Spinal cord (tissue), 10 donors: ENCODE data around the gene UBL4B. TPM values are rescaled to one million over a fixed set of nuclear protein-coding genes. Genes with fewer than 3 reads are reported as not detected.
"Not testable (repeated sequence)": the region's sequence is repeated elsewhere in the genome, so short reads cannot be mapped to it uniquely, and the experiment has no call there.

Source experiments
- DNase-seq, 6 donors: peaks; one replicate each; pipeline versions ENCODE4 v3.0.0 to v3.0.0-alpha.2; 2013 to 2015; ENCODE audit warnings: low spot score in 6 of 6, low read depth in 4 of 6
- H3K27ac ChIP-seq: one replicate; pipeline ENCODE4 v1.5.1; 2013; ENCODE audit warnings: low read depth, low read length, control low read depth
- H3K27me3 ChIP-seq: one replicate; pipeline ENCODE4 v1.6.1; 2013; ENCODE audit warnings: low read length; ENCODE audit not compliant: control insufficient read depth, insufficient read depth
- H3K36me3 ChIP-seq: one replicate; pipeline ENCODE4 v1.6.1; 2013; ENCODE audit warnings: low read length; ENCODE audit not compliant: control insufficient read depth, insufficient read depth
- H3K4me1 ChIP-seq: one replicate; pipeline ENCODE4 v1.6.1; 2013; ENCODE audit warnings: low read length; ENCODE audit not compliant: control insufficient read depth, insufficient read depth
- H3K4me3 ChIP-seq: one replicate; pipeline ENCODE4 v1.5.1; 2013; ENCODE audit warnings: low read depth, low read length, control low read depth
- H3K9me3 ChIP-seq: one replicate; pipeline ENCODE4 v1.6.1; 2013; ENCODE audit warnings: low read length; ENCODE audit not compliant: control insufficient read depth, insufficient read depth
- WGBS: methylation state at CpG from one replicate; pipeline ENCODE4 v1.1.5; 2013; ENCODE audit warnings: missing lambda C conversion rate; ENCODE audit not compliant: insufficient coverage; 5-methylcytosine and 5-hydroxymethylcytosine counted together
- polyA plus RNA-seq, 2 donors: library from polyadenylated mRNA; unstranded; fragments of 120-200 nt; gene quantifications; one replicate each; pipeline ENCODE4 v1.2.1, GENCODE V29; 2013; ENCODE audit not compliant: insufficient read length in 2 of 2
- total RNA-seq, 2 donors: library from RNA; depleted of rRNA in 1 of 2; stranded (reverse); fragments of 120-200 nt in 1 of 2; fragments of >200 nt in 1 of 2; gene quantifications; one replicate each; pipeline versions ENCODE4 v1.2.3 to v1.2.4, GENCODE V29; 2013 to 2014
- donor health status: healthy.

UBL4B gene
- total and polyA plus RNA-seq, 4 donors = 0.50 TPM; not detected in 3

DNA sequence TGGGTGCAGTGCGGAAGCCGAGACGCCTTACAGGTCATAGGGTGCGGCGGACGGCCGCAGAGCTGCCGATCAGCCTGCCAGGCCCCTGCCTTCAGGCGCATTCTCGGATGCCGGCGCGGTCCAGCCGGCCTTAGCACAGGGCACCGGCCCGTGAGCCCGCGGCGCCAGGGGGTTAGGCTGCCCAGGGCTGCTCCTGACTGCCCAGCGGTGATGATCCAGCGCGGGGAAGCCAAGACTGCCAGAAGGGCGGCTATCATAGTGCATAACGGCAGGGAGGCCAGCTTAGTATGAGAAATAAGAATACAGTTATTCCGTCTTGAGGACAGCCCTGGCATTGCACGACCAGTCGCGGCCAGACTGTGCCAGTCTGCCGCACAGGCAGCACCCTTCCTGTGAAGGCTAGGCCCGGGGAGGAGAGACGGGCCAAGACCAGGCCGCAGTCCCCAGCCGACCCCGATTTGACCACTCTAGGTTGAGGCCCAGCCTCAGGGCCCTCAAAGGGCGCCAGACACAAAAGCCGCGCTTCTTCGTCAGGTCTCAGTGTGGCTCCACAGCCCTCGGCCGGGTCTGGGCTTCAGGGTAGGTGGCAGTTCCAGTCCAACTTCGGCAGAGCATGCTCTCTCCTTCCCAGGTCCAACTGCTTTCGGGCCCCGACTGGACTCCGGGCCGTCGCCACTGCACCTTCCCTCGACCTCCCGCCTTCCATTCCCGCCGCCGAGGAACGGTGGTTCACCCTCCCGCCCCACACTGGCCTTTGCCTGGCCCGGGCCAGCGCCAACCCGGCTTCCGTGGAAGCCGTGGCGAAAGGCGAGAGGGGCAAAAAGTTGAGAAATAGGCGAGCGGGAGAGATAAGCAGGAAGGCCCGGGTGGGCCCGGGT, 42.6 kb upstream of the UBL4B start:
- peaks cover 34% of the 10 kb centered on the region for H3K4me1 ChIP-seq
- peaks cover 4% of the 10 kb centered on the region for H3K36me3 ChIP-seq
- no peak overlapping the region for H3K27ac ChIP-seq
- H3K9me3 ChIP-seq = no peaks in the 10 kb centered on the region
- peak in 2 of 6 donors; percentile 19 to 43 for DNase-seq
- peaks cover 85% of the 10 kb centered on the region for H3K27me3 ChIP-seq
- 4% methylated on average over 64 of the region's 64 CpGs for WGBS
- no peak overlapping the region for H3K4me3 ChIP-seq

DNA sequence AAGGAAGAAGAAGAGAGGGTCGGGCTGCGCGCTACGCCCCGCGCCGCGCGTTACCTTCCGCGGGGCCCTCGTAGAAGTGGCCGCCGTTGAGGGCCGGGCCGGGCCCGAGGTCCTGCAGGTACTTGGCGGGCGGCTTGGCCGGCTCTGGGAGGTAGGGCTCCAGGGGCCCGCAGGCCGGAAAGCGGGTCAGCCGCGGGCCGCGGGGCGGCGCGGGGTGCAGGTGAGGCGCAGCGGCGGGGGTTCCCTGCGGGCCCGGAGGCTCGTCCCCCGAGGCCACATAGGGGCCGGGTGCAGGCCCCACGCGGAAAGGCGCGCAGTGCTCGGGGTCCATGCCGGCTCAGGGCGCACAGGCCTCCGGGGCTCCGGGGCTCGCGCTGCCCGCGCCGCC, 42.0 kb upstream of the UBL4B start:
- peaks cover 34% of the 10 kb centered on the region for H3K4me1 ChIP-seq
- no peaks in the 10 kb centered on the region for H3K36me3 ChIP-seq
- H3K4me3 ChIP-seq = no peak overlapping the region
- no peaks in the 10 kb centered on the region for H3K9me3 ChIP-seq
- whole genome bisulfite sequencing = under 1% methylated on average over 48 of the region's 52 CpGs
- no peak overlapping the region for H3K27ac ChIP-seq
- DNase-seq = no peak
- H3K27me3 ChIP-seq = peaks cover 89% of the 10 kb centered on the region

DNA sequence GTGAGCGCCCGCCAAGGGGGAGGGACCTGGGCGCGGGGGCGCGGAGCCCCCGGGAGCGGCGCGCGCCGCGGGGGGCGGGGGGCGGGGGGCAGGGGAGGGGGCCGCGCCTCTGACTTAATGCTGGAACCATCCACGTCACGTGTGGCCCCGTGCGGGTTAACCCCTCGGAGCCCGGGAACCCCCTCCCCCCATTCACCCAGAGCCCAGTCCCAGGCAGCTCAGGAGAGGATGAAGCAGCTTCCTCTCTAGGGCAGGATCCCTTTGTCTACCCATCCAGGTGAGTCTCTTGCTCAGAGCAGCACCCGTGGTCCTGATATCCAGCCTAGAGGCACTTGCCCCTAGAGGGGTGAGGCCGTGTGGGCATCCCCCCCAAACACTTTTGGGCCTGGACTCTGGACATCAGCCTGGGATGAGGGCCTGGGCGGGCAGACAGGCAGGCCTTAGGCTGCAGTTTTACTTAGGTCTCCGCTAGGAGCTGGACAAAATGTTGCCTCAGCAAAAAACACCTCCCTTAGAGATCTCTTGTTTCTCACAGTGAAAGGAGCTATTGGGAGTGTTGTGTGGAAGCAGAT, 41.5 kb upstream of the UBL4B start, which contains the start of gene ALX3:
ALX3 (minus strand) TSS at position 2 of the 572 bp plus-strand sequence. CDS start 60 bp downstream, outside the sequence.
- no peak within 1 kb of the TSS for H3K4me3 ChIP-seq
- no peaks in the 10 kb centered on the region for H3K9me3 ChIP-seq
- H3K27ac ChIP-seq = no peak within 1 kb of the TSS
- H3K4me1 ChIP-seq = peaks cover 34% of the 10 kb centered on the region
- no peak for DNase-seq
- H3K27me3 ChIP-seq = peaks cover 84% of the 10 kb centered on the region
- H3K36me3 ChIP-seq = no peaks in the 10 kb centered on the region
- WGBS = under 1% methylated on average over 11 of the region's 27 CpGs

DNA sequence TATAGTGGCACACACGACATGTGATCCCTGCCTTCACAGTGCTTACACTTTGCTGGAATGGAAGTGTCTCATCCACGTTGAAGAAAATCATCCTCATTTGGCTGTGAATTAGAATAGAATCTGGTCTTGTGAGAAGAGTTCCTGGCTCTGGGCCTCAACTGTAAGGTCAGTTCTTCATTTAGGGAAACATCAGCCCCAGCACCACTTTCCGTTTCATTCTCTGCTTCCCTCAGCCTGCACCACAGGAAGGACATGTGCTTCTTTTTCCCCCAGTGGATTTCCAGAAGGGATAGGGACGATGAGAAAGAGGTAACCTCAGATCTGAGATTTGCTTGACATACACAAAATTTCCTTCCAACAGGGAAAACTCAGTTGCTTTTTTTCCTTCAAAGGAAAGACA, 38.1 kb upstream of the UBL4B start:
- DNase-seq = no peak
- Histone ChIP-seq H3K4me3 (no peak overlapping the region), H3K27me3 (peaks cover 64% of the 10 kb centered on the region), H3K9me3 (no peaks in the 10 kb centered on the region), H3K4me1 (peaks cover 15% of the 10 kb centered on the region), H3K36me3 (no peaks in the 10 kb centered on the region), H3K27ac (no peak overlapping the region)
- 40% methylated on average over 1 of the region's 4 CpGs for WGBS

DNA sequence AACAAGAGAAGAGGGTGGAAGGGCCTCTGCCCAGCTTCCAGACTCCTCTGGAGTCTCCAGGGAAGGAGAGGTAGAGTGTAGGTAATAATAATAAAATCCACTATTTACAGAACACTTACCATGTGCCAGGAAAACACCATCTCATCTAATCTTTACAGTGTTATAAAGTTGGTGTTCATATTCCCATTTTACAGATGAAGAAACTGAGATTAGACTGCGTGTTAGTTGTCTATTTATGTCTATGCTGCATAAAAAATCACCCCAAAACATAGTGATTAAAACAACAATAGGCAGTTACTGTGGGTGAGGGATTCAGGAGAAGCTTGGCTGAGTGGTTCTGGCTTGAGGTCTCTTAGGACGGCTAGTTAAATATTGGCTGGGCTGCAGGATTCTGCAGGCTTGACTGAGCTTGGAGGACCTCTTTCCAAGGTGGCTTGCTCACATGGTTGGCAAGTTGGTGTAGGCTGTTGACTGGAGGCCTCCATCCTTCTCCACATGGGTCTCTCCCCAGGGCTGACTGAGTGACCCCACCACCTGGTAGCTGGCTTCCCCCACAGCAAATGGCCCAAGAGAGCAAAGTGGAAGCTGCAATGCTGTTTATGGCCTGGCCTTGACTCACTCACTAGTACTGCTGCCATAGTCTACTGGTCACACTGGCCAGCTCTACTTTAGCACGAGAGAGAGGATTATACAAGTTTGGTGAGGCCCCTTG, 35.3 kb upstream of the UBL4B start:
- Histone ChIP-seq H3K27me3 (peaks cover 44% of the 10 kb centered on the region), H3K4me3 (no peak overlapping the region), H3K36me3 (no peaks in the 10 kb centered on the region), H3K27ac (no peak overlapping the region), H3K4me1 (no peaks in the 10 kb centered on the region), H3K9me3 (no peaks in the 10 kb centered on the region)
- no peak for DNase-seq
- 75% methylated on average over 1 of the region's 3 CpGs for WGBS

DNA sequence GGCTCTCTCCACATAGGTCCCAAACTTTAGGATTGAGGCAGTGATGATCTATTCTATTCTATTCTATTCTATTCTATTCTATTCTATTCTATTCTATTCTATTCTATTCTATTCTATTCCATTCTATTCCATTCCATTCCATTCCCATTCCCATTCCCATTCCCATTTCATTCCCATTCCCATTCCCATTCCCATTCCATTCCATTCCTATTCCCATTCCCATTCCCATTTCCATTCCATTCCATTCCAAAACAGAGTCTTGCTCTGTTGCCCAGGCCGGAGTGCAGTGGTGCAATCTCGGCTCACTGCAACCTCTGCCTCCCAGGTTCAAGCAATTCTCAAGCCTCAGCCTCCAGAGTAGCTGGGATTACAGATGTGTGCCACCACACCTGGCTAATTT, 32.2 kb upstream of the UBL4B start:
- DNase-seq, H3K9me3 ChIP-seq: not testable (repeated sequence)
- peaks cover 48% of the 10 kb centered on the region for H3K27me3 ChIP-seq

DNA sequence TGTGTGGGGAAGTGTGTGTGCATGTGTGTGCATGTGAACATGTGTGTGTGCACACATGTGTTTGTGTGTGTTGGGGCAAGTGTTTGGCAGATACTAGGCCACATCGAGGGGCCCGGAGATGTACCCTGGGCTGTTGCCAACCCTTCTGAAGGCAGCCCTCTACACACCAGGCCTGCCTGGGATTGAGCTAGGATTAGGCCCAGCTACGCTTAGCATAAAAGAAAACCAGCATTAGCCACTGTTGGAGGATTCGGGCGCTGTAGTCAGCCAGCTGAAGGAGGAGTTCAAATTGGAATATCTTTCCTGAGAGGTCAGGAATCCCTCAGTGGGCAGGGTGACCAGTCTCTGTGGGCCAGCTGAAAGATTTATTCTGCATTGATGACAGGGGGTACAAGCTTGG, 31.2 kb upstream of the UBL4B start:
- H3K36me3 ChIP-seq = no peaks in the 10 kb centered on the region
- DNase-seq = no peak
- H3K9me3 ChIP-seq = no peaks in the 10 kb centered on the region
- no peak overlapping the region for H3K4me3 ChIP-seq
- H3K27me3 ChIP-seq = peaks cover 58% of the 10 kb centered on the region
- peaks cover 12% of the 10 kb centered on the region for H3K4me1 ChIP-seq
- 89% methylated on average over 5 of the region's 5 CpGs for WGBS
- H3K27ac ChIP-seq = no peak overlapping the region

More for the DNA sequence above, 32.2 kb upstream of the UBL4B start:
- WGBS = 95% methylated on average over 2 of the region's 2 CpGs
- peaks cover 12% of the 10 kb centered on the region for H3K4me1 ChIP-seq
- H3K4me3 ChIP-seq, H3K36me3 ChIP-seq, H3K27ac ChIP-seq: not testable (repeated sequence)

DNA sequence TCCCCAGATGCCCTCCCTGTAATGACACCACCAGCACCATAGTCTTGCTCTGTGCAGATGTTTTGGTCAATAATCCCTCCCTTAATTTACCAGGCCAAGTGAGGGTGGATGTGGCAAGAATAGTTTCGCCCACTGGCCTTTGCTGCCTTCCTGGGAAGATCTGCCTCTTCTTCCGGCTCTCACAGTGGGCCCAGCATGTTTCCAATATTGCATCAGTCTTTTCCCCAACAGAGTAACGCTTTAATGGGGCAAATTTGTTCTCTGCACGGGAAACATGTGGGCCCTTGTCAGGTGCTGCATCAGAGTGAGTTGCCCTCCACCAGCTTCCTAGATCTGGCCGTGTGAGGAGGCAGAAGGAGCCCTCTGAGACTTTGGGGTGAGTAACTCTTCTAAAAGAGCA, 29.8 kb upstream of the UBL4B start:
- WGBS = 57% methylated on average over 5 of the region's 5 CpGs
- DNase-seq = no peak
- no peak overlapping the region for H3K27ac ChIP-seq
- H3K4me1 ChIP-seq = peaks cover 12% of the 10 kb centered on the region
- H3K9me3 ChIP-seq = no peaks in the 10 kb centered on the region
- H3K4me3 ChIP-seq = no peak overlapping the region
- peaks cover 60% of the 10 kb centered on the region for H3K27me3 ChIP-seq
- H3K36me3 ChIP-seq = no peaks in the 10 kb centered on the region

DNA sequence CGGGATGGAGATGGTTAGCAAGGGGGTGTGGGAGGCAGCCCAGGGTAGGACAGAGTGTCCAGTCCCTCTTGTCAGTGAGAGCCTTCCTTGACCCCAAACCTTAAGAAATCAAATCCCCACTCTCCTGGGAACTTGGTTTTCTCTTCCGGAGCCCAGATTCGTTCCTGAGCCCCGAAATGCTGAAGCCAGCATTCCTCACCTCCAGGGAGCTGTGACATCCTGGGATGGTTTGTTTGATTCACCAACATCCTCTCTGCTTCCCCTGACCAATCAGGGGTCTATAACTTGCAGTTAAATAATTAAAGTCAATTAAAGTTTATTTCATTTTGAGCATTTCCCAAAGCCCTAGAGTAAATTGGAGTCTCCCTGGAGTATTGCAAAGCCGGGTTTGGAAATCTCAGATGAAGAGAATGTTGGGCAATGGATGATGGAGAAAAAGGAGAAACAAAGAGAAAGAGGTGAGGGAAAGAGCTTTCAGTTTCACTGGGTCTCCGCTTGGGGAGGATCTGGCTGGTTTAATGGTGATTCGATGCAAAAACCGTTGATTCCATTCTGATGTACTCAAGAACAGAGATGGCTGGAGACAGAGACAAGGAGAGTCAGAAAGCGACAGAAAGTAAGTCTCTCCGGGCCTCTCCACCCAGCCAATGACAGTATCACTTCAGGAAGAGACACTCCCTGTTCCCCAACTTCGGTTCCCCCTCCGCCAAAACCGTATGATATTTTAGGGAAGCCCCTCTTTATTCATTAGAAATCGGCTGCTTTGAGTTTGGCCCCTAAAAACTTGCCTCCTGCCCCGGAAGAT, 29.0 kb upstream of the UBL4B start:
- peaks cover 68% of the 10 kb centered on the region for H3K27me3 ChIP-seq
- H3K36me3 ChIP-seq = no peaks in the 10 kb centered on the region
- DNase-seq = peak in 2 of 6 donors; percentile 33 to 43

More for the DNA sequence above, 29.0 kb upstream of the UBL4B start:
- H3K4me3 ChIP-seq = no peak overlapping the region
- peaks cover 12% of the 10 kb centered on the region for H3K4me1 ChIP-seq
- WGBS = 16% methylated on average over 11 of the region's 15 CpGs
- no peak overlapping the region for H3K27ac ChIP-seq
- H3K9me3 ChIP-seq = no peaks in the 10 kb centered on the region
